B cell (primary cell): ENCODE measurements around the gene CCDC88B. TPM values are rescaled to one million over a fixed set of nuclear protein-coding genes. Genes with fewer than 3 reads are reported as not detected.

ENCODE experiments used
- ATAC-seq: fragments of 200-7000 bp; cut with Tn5 transposase; one replicate; pipeline ENCODE4 v1.10.0; 2021; ENCODE audit warnings: low read depth, mild to moderate bottlenecking, moderate number of reproducible peaks, moderate library complexity
- CTCF ChIA-PET: fragments of 350-600 bp; sonication (Branson Sonifier 250); formaldehyde crosslinking; loops from one replicate; lab custom pipeline; 2021; ENCODE audit warnings: antibody characterized with exemption, inconsistent platforms; lab: Charles Lee
- POLR2A ChIA-PET: fragments of 350-600 bp; sonication (Branson Sonifier 250); formaldehyde crosslinking; loops from one replicate; lab custom pipeline; 2021; ENCODE audit warnings: antibody characterized with exemption; lab: Charles Lee
- DNase-seq: peaks from one replicate; pipeline ENCODE4 v3.0.0; 2013
- H2AFZ ChIP-seq: 2 replicates; pipeline ENCODE4 v1.6.1; 2012; ENCODE audit warnings: mild to moderate bottlenecking, low read depth, low read length; ENCODE audit not compliant: insufficient read depth, poor library complexity, severe bottlenecking
- H3K27ac ChIP-seq, 2 donors: 1 replicate in 1 of 2; 2 replicates in 1 of 2; pipeline ENCODE4 v1.5.1; 2012 to 2013; ENCODE audit warnings: low read length in 2 of 2, mild to moderate bottlenecking in 2 of 2, moderate library complexity in 1 of 2
- H3K27me3 ChIP-seq, 4 experiments: fragments of 200-600 bp in 1 of 4; sonication (generic) in 1 of 4; replicated peaks in 1 of 4; 1 replicate in 2 of 4; 2 replicates in 2 of 4; pipeline versions ENCODE4 v1.6.1 to v1.7.0; 2013 to 2016; ENCODE audit warnings: low read length in 3 of 4, mild to moderate bottlenecking in 2 of 4, mixed read lengths in 1 of 4, moderate library complexity in 1 of 4; ENCODE audit not compliant: insufficient read depth in 4 of 4, control insufficient read depth in 3 of 4; ENCODE audit errors: control extremely low read depth in 1 of 4
- H3K36me3 ChIP-seq, 2 experiments: replicated peaks in 1 of 2; 1 replicate in 1 of 2; 2 replicates in 1 of 2; pipeline versions ENCODE4 v1.6.1 to v1.7.1; 2013; ENCODE audit warnings: low read length in 1 of 2; ENCODE audit not compliant: insufficient read depth in 2 of 2, control insufficient read depth in 1 of 2; ENCODE audit errors: control extremely low read depth in 1 of 2, extremely low read depth in 1 of 2
- H3K4me1 ChIP-seq, 2 donors: fragments of 200-600 bp in 1 of 2; sonication (generic) in 1 of 2; 1 replicate in 1 of 2; 2 replicates in 1 of 2; pipeline versions ENCODE4 v1.5.1 to v1.6.1; 2013 to 2017; ENCODE audit warnings: low read length in 2 of 2; ENCODE audit not compliant: control insufficient read depth in 2 of 2, insufficient read depth in 2 of 2
- H3K4me2 ChIP-seq: replicated peaks from 2 replicates; pipeline ENCODE3; 2012; ENCODE audit warnings: mild to moderate bottlenecking, low read depth, low read length; ENCODE audit not compliant: poor library complexity, severe bottlenecking
- H3K4me3 ChIP-seq, 5 experiments: fragments of 200-600 bp in 1 of 5; sonication (generic) in 1 of 5; 1 replicate in 3 of 5; 2 replicates in 2 of 5; pipeline versions ENCODE4 v1.5.1 to v1.7.0; 2011 to 2016; ENCODE audit warnings: low read length in 4 of 5, mild to moderate bottlenecking in 4 of 5, low read depth in 2 of 5, control low read depth in 1 of 5, moderate library complexity in 1 of 5; ENCODE audit not compliant: insufficient read depth in 1 of 5; ENCODE audit errors: control extremely low read depth in 1 of 5, extremely low read depth in 1 of 5
- H3K79me2 ChIP-seq: fragments of 200-600 bp; sonication (generic); one replicate; pipeline ENCODE4 v1.6.0; 2016; ENCODE audit warnings: low read length; ENCODE audit not compliant: control insufficient read depth, insufficient read depth
- H3K9ac ChIP-seq: fragments of 200-600 bp; sonication (generic); 2 replicates; pipeline ENCODE4 v1.6.1; 2017; ENCODE audit warnings: mild to moderate bottlenecking, low read length, moderate library complexity
- H3K9me3 ChIP-seq, 3 donors: one replicate each; pipeline versions ENCODE4 v1.6.1 to v1.7.1; 2013; ENCODE audit warnings: low read length in 2 of 3; ENCODE audit not compliant: control insufficient read depth in 2 of 3, insufficient read depth in 1 of 3; ENCODE audit errors: control extremely low read depth in 1 of 3
- H4K20me1 ChIP-seq: 2 replicates; pipeline ENCODE4 v1.6.0; 2012; ENCODE audit warnings: mild to moderate bottlenecking, low read length; ENCODE audit not compliant: insufficient read depth, control insufficient read depth, poor library complexity, severe bottlenecking
- H3K27ac Mint-ChIP-seq: one replicate; pipeline ENCODE4 v1.8.0; 2021; ENCODE audit warnings: mixed read lengths
- H3K27me3 Mint-ChIP-seq: one replicate; pipeline ENCODE4 v1.8.0; 2021; ENCODE audit warnings: mixed read lengths
- H3K4me1 Mint-ChIP-seq: one replicate; pipeline ENCODE4 v1.8.0; 2021; ENCODE audit warnings: mixed read lengths
- H3K4me3 Mint-ChIP-seq: one replicate; pipeline ENCODE4 v1.8.0; 2021; ENCODE audit warnings: mixed read lengths
- H3K9me3 Mint-ChIP-seq: one replicate; pipeline ENCODE4 v1.8.0; 2022; ENCODE audit warnings: mixed read lengths; ENCODE audit not compliant: insufficient read depth
- EZH2 ChIP-seq: IDR thresholded peaks from 2 replicates; pipeline ENCODE4 v1.6.1; 2012; ENCODE audit warnings: borderline replicate concordance, low read depth, mild to moderate bottlenecking, moderate library complexity, low read length; ENCODE audit not compliant: insufficient read depth, poor library complexity, severe bottlenecking
- WGBS: methylation state at CpG from one replicate; pipeline ENCODE4 v1.1.5; 2013; ENCODE audit warnings: missing lambda C conversion rate; ENCODE audit not compliant: insufficient coverage; 5-methylcytosine and 5-hydroxymethylcytosine counted together
- intact Hi-C: fragments of 100-400 bp; cut with micrococcal nuclease; formaldehyde crosslinking; loops from one replicate; pipeline ENCODE4 v1.10.0; 2022
- polyA plus RNA-seq: library from polyadenylated mRNA; depleted of rRNA; stranded (reverse); fragments of >200 nt; gene quantifications from 2 replicates; pipeline ENCODE4 v1.2.3, GENCODE V29; 2012
- total RNA-seq, 2 donors: library from RNA; stranded (reverse); fragments of 120-200 nt in 1 of 2; gene quantifications; 1 replicate in 1 of 2; 2 replicates in 1 of 2; pipeline versions ENCODE4 v1.2.3 to v1.2.4, GENCODE V29; 2013 to 2022
- TF ChIP-seq, protein P1 (sequence below): fragments of 200-600 bp; IDR thresholded peaks from one replicate; pipeline ENCODE4 v1.8.0; 2022; ENCODE audit warnings: antibody characterized with exemption, mild to moderate bottlenecking

Gene CCDC88B
- total and polyA plus RNA-seq, 2 donors (not counting 1 experiment from before 2014, with no cell fraction given) = 172 to 208 TPM

DNA sequence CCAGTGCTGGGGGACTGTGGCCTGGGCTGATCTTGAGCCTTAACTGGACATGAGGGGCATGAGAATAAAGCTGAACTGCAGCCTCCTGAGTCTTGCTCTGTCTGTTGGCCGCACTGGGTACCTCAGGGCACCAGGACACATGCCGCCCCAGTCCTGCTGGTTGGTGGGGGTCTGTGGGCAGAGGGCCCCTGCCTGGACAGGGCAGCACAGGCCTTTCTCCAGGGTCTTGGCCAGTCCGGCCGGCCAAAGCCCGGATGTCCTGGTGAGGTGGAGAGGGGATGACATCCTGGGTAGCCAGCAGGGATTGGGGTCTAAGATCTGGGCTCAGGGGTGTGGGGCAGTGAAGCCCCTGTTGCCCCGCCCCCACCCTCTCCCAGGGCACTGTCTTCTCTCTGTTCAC is 17.4 kb downstream of the CCDC88B start:
- no peak overlapping the region for H3K4me2 ChIP-seq
- TF ChIP-seq, protein P1, sequence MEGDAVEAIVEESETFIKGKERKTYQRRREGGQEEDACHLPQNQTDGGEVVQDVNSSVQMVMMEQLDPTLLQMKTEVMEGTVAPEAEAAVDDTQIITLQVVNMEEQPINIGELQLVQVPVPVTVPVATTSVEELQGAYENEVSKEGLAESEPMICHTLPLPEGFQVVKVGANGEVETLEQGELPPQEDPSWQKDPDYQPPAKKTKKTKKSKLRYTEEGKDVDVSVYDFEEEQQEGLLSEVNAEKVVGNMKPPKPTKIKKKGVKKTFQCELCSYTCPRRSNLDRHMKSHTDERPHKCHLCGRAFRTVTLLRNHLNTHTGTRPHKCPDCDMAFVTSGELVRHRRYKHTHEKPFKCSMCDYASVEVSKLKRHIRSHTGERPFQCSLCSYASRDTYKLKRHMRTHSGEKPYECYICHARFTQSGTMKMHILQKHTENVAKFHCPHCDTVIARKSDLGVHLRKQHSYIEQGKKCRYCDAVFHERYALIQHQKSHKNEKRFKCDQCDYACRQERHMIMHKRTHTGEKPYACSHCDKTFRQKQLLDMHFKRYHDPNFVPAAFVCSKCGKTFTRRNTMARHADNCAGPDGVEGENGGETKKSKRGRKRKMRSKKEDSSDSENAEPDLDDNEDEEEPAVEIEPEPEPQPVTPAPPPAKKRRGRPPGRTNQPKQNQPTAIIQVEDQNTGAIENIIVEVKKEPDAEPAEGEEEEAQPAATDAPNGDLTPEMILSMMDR = no peak
- TF ChIP-seq EZH2 = no peak
- ChIA-PET POLR2A (interaction anchor here (1.0 kb wide), 1 partner anchor 40 kb away, joined by 3 read pairs; the partner anchor contains the start of genes PRDX5 and TRMT112), CTCF (interaction anchor here (1.3 to 10.2 kb wide), 4 partner anchors 26 to 153 kb away, joined by 4 to 188 read pairs (median 8); partner anchors contain the start of genes ESRRA, PRDX5 and TRMT112)
- intact Hi-C loops = loop anchor here (5.0 kb wide), 1 partner anchor 90 kb away; no protein-coding TSS in a partner anchor
- no peak overlapping the region for H2AFZ ChIP-seq
- no peaks in the 10 kb centered on the region for H3K9me3 Mint-ChIP-seq
- no peak for DNase-seq
- no peak overlapping the region for H3K27ac Mint-ChIP-seq
- H3K36me3 ChIP-seq = peaks cover 0 to 22% of the 10 kb centered on the region in 2 experiments
- no peaks in the 10 kb centered on the region for H3K27me3 Mint-ChIP-seq
- H3K4me3 ChIP-seq = no peak overlapping the region
- H3K9ac ChIP-seq = no peak overlapping the region
- H3K27ac ChIP-seq = no peak overlapping the region
- peaks cover 45% of the 10 kb centered on the region for H4K20me1 ChIP-seq
- H3K4me1 ChIP-seq = peaks cover 27 to 52% of the 10 kb centered on the region in 2 donors
- ATAC-seq = no peak
- 90% methylated on average over 5 of the region's 6 CpGs for WGBS
- no peaks in the 10 kb centered on the region for H3K27me3 ChIP-seq
- H3K9me3 ChIP-seq = no peaks in the 10 kb centered on the region
- H3K4me1 Mint-ChIP-seq = peaks cover 41% of the 10 kb centered on the region
- H3K4me3 Mint-ChIP-seq = no peak overlapping the region
- H3K79me2 ChIP-seq = peaks cover 11% of the 10 kb centered on the region

DNA sequence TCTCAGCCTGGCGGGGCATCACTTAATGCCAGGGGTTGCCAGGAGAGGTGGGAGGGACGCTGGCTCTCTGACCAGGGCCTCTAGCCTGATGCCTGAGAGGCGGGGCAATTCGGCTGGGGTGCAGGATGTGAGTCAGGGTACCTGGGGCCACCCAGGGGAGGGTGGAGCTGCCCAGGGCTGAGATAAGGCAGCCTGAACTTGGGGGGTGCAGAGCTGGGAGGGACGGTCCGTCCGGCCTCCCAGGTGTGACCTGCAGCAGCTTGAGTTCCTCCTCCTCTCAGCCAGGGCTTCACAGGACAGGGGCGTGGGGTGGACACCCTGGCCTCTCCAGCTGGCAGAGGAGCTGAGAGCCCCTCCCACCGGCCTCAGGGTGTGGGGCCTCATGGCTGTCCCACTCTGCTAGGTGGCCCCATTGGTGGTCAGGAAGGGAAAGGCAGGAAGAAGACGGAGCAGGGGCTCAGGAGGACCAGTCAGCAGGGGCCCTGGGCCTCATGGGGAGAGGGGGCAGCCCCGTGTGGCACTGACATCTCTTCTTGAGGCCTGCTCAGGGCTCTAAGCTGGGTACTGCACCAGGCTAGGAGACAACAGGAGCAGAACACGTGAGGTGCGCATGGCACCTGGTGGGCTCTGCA is 18.0 kb downstream of the CCDC88B start:
- Mint-ChIP-seq H3K9me3 (no peaks in the 10 kb centered on the region), H3K4me1 (peaks cover 42% of the 10 kb centered on the region), H3K4me3 (peak overlapping the region; percentile 75), H3K27me3 (no peaks in the 10 kb centered on the region), H3K27ac (peak overlapping the region; percentile 53)
- DNase-seq (no peak), ATAC-seq (no peak)
- intact Hi-C loops = loop anchor here (5.0 kb wide), 1 partner anchor 89 kb away; no protein-coding TSS in a partner anchor
- peak overlapping the region; percentile 93 for H3K4me2 ChIP-seq
- no peaks in the 10 kb centered on the region for H3K27me3 ChIP-seq
- peaks cover 0 to 18% of the 10 kb centered on the region in 2 experiments for H3K36me3 ChIP-seq
- no peak overlapping the region for H3K4me3 ChIP-seq
- POLR2A ChIA-PET = interaction anchor here (1.0 kb wide), 1 partner anchor 41 kb away, joined by 3 read pairs; the partner anchor contains the start of genes PRDX5 and TRMT112
- TF ChIP-seq EZH2 = no peak
- TF ChIP-seq, protein P1 = no peak
- peaks cover 11% of the 10 kb centered on the region for H3K79me2 ChIP-seq
- peak overlapping the region; percentile 73 for H3K9ac ChIP-seq
- CTCF ChIA-PET = interaction anchor here (0.8 to 10.2 kb wide), 6 partner anchors 12 to 153 kb away, joined by 3 to 188 read pairs (median 6); partner anchors contain the start of genes ESRRA, PRDX5 and TRMT112
- H3K9me3 ChIP-seq = no peaks in the 10 kb centered on the region
- peaks cover 27 to 52% of the 10 kb centered on the region in 2 donors for H3K4me1 ChIP-seq
- no peak overlapping the region for H3K27ac ChIP-seq
- H2AFZ ChIP-seq = no peak overlapping the region
- H4K20me1 ChIP-seq = peaks cover 45% of the 10 kb centered on the region
- 77% methylated on average over 12 of the region's 13 CpGs for WGBS
